Lower leg skin (tissue), 4 donors: ENCODE results near the gene RHBDL1. TPM values are rescaled to one million over a fixed set of nuclear protein-coding genes. Genes with fewer than 3 reads are reported as not detected.

ENCODE experiments used
- DNase-seq, 2 donors: peaks; one replicate each; pipeline ENCODE4 v3.0.0-alpha.2; 2019; ENCODE audit warnings: low spot score in 2 of 2
- H3K4me3 ChIP-seq: fragments of 200-600 bp; sonication (generic); 2 replicates; pipeline ENCODE4 v1.5.1; 2017; ENCODE audit warnings: mild to moderate bottlenecking, low read depth; ENCODE audit not compliant: poor library complexity, severe bottlenecking
- CTCF ChIP-seq, 3 donors: fragments of 450-650 bp; IDR thresholded peaks; one replicate each; pipeline ENCODE4 v1.5.1; 2016; ENCODE audit warnings: antibody characterized with exemption in 3 of 3, mild to moderate bottlenecking in 3 of 3, moderate library complexity in 2 of 3
- POLR2A ChIP-seq, 2 donors: fragments of 450-650 bp; IDR thresholded peaks; one replicate each; pipeline ENCODE4 v1.6.1; 2016 to 2017; ENCODE audit warnings: antibody characterized with exemption in 2 of 2, mild to moderate bottlenecking in 1 of 2, moderate library complexity in 1 of 2
- WGBS, 2 donors: methylation state at CpG; one replicate each; pipeline ENCODE4 v1.1.5; 2018; 5-methylcytosine and 5-hydroxymethylcytosine counted together
- intact Hi-C: fragments of 100-400 bp; cut with DNase I; formaldehyde crosslinking; loops from one replicate; pipeline ENCODE4 v1.15.0; 2023; ENCODE audit warnings: low total_unique reads
- total RNA-seq, 4 donors: library from RNA; depleted of rRNA; stranded (reverse); fragments of >200 nt; gene quantifications; one replicate each; pipeline ENCODE4 v1.1.0, GENCODE V29; 2016

Gene RHBDL1
- total RNA-seq, 4 donors from 2014 or later, result 1.4 to 5.3 (median 2.6) TPM

- DNase-seq, result no peak
- intact Hi-C loops, result no loop called here
- WGBS, 2 donors, result 2% methylated on average over 19 to 20 of the region's 37 CpGs
- peak overlapping the region; percentile 19 for H3K4me3 ChIP-seq
- no peak for TF ChIP-seq POLR2A (IDR thresholded peaks at IDR 0.05)
- TF ChIP-seq CTCF (IDR thresholded peaks at IDR 0.05), result no peak
These were observed 19.4 kb downstream of the RHBDL1 start for GRCh38 chr16:694863-695354.

DNA sequence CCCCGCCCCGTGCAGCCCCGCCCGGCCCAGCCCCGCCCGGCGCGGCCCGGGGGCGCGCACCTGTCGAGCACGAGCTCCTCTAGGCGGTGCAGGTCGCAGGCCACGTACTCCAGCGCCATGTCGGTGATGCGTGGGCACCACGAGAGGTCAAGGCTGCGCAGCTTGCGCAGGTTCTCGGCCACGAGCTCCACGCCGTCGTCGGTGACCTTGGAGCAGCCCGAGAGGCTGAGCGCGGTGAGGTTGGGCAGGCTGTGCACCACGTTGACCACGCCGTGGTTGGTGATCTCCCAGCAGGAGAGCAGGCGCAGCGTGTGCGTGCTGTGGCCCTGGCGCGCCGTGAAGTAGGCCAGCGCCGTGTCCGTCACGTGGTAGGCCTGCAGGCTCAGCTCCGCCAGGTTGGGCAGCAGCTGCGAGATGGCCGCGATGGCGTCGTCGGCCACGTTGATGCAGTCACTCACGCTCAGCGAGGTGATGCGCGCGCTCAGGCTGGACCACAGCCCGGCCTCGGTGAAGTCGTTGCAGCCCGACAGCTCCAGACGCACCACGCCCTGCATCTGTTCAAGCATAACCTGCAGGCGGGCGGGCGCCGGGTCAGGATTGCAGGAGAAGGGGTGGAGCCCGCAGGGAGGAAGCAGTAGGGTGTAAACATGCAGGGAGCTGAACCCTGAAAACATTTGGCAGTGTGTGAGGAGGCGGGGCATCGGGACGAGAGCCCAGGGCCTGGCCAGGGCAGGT is 20.1 kb downstream of the RHBDL1 start:
- WGBS, 2 donors, result 1 to 4% methylated on average over 37 to 56 of the region's 71 CpGs
- TF ChIP-seq POLR2A (IDR thresholded peaks at IDR 0.05) (no peak), CTCF (IDR thresholded peaks at IDR 0.05) (peak in 1 of 3 donors; percentile 16)
- intact Hi-C loops, result no loop called here
- peak; percentile 73 to 95 for DNase-seq
- H3K4me3 ChIP-seq, result no peak overlapping the region

DNA sequence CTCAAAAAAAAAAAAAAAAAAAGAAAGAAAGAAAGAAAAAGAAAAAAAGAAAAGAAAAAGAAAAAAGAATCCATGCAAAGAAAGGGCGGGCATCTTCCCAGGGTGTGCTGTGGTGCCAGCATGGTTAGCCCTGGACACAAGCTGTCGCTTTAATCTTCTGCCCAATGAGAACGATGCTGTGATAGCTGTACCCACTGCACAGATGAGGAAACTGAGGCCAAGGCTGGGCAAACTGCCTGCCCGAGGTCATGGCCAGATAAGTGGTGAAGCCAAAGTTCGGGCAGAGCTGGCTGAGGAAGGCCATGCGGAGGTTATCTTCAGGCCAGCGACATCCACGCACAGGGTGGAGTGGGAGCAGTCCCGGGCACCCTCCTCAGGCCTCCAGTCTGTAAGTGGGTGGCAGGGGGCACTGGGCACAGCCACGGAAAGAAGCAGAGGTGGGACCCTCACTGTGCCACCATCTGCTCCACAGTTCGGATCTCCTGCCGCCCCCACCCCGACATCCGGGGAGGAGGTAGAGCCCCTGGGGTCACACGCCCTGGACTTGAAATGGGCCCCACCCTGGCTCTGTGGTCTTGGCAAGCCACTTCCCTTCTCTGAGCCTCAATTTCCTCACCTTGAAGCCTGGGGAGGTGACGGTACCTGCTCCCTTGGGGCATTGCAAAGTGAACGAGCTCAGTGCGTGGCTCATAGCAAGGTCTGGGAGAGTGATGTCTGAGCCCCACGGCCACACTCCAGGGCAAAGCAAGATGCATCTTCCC is 23.6 kb downstream of the RHBDL1 start:
- no peak overlapping the region for H3K4me3 ChIP-seq
- 68 to 70% methylated on average over 19 of the region's 19 CpGs for WGBS, 2 donors
- intact Hi-C loops, result no loop called here
- no peak for TF ChIP-seq CTCF (IDR thresholded peaks at IDR 0.05)
- TF ChIP-seq POLR2A (IDR thresholded peaks at IDR 0.05), result no peak
- no peak for DNase-seq

GRCh38 chr16:700684-701584 is 25.5 kb downstream of the RHBDL1 start:
- DNase-seq, result no peak
- H3K4me3 ChIP-seq, result no peak overlapping the region
- intact Hi-C loops, result no loop called here
- TF ChIP-seq POLR2A (IDR thresholded peaks at IDR 0.05), result no peak
- no peak for TF ChIP-seq CTCF (IDR thresholded peaks at IDR 0.05)
- WGBS, 2 donors, result 6 to 12% methylated on average over 33 to 50 of the region's 76 CpGs

DNA sequence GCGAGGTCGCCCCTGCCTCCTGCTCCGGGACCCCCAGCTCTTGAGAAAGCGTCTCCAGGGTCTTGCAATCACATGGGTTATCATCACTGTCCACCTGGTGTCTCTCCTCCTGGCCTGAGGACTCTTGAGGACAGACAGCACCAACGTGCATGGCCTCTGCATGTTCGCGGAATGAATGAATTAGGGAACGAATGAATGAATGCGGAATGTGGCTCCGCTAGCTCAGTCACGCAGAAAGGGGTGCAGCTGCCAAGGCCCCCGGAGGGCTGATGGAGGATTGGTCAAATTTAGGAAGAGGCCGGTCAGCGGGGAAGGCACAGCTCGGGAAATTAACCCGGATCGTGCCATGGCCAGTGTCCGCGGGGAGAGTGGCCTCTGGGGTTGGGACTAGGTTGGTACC is 26.9 kb downstream of the RHBDL1 start:
- TF ChIP-seq CTCF (IDR thresholded peaks at IDR 0.05), result no peak
- TF ChIP-seq POLR2A (IDR thresholded peaks at IDR 0.05), result no peak
- intact Hi-C loops, result no loop called here
- WGBS, 2 donors, result 82% methylated on average over 19 of the region's 19 CpGs
- no peak overlapping the region for H3K4me3 ChIP-seq
- no peak for DNase-seq
